NCI-H2227 (cell line): ENCODE results near the gene ATG5.

Source experiments
- DNase-seq: peaks from one replicate; lab custom pipeline; 2025; ENCODE audit not compliant: unreplicated experiment; lab: John Stamatoyannopoulos, UW

Gene ATG5

DNA sequence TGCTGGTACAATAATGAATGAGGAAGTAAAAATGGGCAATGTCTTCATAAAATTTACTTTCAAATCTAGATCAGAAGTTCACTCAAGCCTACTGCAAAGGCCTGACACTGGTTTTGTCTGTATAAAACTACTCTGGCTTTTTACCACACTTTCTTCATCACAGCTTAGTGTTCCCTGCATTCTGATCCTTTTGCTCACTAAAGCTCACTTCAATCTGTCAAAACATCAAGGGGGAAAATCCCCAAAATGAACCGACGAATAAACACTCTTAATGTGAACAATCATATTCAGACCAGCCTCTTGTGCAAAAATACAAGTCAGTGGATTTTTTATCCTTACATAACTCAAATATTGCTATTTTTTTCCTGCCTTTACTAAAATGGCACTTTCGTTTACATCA is 140.9 kb downstream of the ATG5 start:
- DNase-seq, result no peak

DNA sequence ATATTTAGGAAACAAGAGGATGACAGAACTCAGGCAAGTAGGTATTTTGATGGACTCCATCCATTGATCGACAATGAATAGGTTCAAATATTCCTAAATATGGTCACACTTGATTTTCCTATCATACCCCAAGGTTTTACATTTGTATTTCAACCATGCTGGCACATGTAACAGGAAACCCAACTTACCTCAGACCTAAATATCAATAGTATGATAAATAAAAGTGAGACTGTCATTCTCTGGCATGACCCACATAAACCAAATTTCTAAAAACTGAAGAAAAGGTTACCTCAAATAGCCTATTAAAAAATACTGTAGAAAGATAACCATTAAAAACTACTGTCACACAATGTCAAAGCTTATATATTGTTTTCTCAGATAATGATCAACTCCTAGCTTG is 142.1 kb downstream of the ATG5 start:
- DNase-seq, result no peak

DNA sequence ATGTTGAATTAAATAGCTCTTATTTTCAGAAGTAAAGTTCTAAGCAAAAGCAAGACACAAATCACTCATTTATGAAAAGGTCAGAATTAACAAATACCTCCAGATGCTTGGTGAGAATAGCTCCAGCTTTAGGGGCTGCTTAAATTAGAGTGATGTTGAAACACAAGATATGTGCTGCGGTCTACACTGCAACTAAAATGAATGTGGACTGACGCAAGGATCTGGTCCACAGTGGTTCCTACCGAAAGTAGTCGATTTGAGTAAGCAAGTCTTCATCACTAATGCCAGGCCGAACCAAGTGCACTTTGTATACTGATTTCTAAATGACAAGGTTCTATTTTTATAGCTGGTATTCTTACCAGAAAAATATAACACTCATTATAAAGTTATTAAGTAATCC is 143.1 kb downstream of the ATG5 start:
- no peak for DNase-seq

DNA sequence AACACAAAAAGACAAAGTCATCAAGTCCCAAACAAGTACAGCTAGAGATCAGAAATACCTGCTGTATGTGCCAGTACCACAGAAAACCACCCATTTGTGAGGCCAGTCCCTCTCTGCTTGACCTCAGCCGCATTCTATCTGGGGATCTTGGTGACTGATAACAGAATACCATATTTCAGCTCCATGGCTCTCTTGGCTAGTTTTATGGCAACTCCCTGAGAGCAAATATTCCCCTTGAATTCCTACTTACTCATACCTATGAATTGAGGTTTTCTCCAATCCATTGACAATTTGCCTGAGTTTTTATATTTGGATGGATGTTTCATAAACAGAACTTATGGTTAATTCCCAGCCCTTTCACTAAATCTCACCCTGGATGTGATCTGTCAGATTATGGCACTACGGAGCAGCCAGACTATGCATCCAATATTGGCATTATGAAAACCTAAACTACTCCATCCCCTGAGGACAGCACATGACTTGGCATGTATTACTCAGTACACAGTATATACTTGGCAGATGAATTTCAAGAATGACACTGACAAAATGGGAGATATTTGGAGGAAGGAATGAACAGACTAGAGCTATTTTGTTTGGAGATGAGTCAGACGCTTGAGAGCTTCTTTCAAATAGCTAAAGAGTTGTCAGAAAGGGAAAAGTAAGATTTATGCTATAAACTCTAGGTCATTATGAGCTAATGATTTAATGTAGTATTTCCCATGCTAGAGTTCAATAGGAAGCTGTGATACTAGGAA is 143.7 kb downstream of the ATG5 start:
- no peak for DNase-seq

DNA sequence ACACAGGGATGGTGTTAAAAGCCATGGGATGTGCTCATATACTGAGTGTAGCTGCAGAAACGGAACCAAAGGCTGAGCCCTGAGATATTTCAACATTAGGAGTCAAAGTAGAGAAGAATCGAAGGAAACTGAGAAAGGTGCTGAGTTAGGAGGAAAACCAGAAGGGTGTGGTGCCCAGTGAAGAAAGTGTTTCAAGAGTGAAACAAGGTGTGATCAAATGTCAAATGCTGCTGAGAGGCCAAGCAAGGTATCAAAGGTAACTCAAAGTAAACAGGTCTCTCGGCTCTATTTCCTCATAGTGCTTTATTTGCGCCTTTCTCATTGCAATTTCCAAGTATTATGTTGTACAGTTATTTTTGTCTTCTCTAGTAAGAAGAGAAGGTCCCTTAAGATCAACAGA is 145.4 kb downstream of the ATG5 start:
- DNase-seq, result no peak

DNA sequence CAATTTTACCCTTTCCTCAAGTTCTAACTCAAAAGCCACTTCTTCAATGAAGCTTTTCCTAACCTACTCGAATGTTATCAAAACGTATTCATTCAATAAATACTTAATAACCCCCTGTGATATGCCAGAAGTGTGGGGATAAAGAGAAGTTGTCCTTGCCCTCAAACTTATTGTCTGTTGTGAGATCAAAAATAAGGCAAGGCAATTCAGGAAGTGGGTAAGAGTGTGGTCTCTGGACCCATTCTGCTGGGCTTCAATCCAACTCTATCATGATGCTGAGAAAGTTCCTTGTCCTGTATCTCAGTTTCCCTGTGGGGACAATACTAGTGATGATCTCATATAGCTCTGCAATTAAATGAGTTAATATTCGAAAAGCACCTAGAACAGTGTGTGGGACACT is 146.7 kb downstream of the ATG5 start:
- no peak for DNase-seq

DNA sequence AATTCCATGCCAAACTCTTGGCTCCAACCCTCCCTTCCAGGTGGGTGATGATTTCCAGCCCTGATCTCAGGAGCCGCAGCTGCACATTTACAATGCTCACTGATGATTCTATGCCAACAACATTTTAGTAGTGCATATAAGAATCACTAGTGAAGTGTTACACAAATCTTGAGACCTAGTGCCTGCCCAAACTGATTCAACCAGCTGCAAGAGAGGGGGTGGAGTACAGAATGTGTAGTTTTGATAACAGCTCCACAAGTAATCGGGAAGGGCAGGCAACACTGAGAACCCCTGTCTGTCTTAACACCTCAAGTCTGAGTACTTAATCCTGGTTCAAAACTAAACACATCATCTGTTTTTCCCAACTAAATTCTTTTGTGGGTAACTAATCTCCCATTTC is 147.8 kb downstream of the ATG5 start:
- DNase-seq, result no peak

DNA sequence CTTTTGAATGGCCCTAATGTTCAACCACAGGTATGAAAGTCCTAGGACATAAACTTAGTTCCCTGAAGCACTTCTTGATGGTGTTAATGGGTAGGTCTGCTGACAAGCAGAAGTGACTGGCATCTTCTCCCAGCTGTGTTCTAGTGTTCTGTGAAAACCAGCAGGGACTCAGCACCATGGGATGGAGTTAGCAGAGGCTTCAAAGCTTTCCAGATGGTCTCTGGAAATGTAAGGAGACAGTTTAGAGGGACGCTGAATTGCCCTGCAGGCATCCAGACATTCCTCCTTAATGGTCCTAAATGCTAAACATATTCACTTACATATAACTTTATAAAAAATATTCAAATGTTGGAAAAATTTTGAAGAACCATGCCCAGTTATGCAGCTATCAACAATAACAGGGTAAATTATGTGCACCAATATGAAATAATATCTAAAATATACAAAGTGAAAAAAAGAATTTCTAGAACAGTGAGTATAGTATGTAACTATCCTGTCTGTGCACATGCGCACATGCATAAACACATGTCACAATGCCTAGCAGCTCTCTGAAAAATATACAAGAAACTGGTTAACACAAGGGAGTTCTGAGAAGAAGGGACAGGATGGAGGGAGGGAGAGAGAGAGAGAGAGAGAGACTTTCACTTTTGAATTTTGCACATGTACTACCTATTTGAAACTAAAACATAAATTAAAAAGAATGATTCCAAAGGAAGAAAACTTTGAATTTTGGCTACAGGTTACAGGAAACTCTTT is 152.3 kb downstream of the ATG5 start:
- no peak for DNase-seq

DNA sequence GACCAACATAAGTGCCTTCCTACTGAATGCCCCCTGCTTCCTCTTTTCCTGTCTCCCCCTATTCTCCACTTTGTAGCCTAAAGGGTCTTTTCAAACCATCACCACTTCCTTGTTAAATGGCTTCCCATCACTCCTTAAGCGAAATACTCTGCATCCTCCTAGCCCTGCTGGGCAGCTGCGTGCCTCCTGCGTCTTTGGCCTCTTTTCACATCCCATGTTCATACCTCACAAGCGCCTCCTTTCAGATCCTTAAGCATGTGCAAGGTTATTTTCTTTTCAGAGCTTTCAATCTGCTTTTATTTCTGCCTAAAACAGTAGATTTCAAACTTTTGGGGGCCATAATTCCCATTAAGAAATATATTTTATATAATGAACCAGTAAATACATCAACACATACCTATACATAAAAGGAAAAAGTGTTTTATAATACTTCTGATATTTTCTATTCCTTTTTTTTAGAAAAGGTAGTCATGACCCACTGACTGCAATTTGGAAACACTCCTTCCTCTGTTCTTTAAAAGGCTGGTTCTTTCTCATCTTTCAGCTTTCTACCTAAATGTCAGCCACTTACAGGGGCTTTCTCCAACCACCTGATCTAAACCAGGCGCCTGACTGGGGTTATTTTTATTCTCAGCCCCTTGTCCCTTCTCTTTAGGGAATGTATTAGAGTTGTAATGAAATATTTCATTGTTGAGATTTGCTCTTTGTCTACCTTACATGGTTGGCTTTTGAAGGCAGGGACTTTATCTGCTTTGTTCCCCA is 155.3 kb downstream of the ATG5 start:
- no peak for DNase-seq

DNA sequence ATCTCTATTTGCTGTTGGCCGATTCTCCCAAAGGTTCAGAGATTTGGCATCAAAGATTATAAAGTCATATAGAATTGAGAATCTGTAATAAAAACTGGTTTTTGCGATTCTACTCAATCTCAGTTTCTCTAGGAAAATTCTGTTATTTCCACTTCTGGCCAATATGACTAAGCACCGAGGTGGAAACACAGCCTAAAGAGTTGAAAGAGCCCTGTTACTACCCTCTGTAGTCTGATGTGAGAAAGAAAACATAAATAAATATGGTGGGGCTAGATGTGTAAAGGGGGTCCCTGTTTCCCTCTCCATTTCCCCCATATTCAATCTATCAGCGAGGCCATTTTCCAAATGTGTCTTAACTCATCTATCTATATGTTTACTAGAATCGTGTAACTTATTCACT is 156.0 kb downstream of the ATG5 start:
- no peak for DNase-seq

DNA sequence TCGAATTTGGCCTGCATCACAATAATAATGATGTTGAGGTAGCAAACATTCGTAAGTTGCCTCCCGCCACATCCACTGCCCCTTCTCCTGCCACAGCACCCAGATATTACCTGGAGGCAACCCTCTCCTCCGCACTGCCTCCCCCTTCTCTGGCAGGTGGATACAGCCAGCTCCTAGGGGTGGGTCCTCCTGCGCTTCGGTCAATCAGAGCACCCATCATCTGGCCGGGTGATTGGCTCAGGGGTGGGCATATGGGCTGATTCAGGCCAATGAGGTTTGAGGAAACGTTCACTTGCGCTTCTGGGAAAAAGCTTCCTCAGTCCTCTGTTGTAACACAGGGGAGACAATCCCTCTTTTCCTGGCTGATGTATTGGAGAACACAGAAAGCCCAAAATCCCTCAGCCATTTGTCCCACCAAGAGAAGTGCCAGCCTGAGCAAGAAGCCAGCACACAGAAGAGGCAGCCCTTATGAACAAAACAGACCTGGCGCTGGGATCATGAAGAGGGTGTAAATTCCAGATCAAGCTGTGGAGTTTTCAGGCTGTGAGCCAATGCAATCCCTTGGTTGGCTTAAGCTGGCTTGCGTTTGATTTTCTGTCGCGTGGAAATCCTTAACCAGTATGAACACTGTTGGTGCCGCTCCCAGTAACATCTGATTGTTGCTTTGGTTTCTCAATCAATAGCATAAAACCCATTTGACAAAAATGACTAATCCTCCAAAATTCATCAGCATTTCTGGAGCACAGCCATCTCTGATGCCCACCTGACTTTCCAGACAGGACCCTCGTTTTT is 157.3 kb downstream of the ATG5 start:
- peak; percentile 56 for DNase-seq

DNA sequence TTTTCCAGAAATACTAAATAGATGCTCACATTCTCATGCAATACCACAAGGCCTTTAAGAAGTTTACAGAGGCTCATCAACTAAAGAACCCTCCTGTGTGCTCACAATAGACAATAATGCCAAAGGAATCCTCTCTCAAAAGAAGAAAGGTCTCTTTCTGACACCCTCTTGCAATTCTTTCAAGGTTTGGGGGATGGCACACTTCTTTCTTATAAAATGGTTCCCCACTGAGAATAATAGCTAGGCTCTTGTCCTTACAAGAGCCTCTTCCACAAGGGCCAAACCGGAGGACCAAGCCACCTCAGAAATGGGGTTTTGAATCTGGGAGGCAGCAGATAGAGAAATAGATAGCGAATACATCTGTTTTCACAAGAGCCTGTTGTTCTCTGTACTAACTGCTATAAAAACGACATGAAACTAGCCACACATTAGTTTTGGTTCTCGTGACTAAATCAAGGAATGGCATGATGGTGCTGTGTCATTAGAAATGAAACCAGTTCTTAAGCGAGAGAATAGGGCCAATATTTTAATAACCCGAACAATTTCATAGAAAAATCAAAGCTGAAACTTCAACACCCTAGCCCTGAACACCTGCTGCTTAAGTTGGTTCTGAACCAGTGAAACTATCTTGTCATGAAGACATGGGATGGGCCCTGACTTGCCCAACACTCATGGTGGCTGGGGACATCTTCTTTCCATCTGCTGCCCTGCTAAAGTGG is 158.3 kb downstream of the ATG5 start:
- peak; percentile 47 for DNase-seq

DNA sequence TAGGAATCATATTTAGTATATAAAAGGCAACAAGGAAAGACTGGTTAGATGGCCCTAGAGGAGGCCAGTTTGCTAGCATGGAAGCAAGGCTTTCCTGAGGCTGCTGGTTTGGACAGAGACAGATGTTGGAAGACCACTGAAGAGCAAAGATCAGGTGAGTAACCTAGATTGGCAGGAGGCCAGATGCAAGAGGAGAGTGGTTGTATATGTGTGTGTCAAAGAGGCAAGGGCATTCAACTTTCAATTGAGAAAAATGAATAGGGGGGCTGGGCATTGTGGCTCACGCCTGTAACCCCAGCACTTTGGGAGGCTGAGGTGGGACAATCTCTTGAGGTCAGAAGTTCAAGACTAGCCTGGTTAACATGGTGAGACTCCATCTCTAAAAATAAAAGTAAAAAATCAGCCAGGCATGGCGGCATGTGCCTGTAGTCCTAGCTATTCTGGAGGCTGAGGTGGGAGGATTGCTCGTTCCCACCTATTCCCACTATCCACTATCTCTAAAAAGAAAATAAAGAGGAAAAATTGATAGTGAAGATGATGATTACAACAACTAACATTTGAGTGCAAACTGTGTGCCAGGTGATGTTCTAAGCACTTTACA is 159.6 kb downstream of the ATG5 start:
- no peak for DNase-seq

DNA sequence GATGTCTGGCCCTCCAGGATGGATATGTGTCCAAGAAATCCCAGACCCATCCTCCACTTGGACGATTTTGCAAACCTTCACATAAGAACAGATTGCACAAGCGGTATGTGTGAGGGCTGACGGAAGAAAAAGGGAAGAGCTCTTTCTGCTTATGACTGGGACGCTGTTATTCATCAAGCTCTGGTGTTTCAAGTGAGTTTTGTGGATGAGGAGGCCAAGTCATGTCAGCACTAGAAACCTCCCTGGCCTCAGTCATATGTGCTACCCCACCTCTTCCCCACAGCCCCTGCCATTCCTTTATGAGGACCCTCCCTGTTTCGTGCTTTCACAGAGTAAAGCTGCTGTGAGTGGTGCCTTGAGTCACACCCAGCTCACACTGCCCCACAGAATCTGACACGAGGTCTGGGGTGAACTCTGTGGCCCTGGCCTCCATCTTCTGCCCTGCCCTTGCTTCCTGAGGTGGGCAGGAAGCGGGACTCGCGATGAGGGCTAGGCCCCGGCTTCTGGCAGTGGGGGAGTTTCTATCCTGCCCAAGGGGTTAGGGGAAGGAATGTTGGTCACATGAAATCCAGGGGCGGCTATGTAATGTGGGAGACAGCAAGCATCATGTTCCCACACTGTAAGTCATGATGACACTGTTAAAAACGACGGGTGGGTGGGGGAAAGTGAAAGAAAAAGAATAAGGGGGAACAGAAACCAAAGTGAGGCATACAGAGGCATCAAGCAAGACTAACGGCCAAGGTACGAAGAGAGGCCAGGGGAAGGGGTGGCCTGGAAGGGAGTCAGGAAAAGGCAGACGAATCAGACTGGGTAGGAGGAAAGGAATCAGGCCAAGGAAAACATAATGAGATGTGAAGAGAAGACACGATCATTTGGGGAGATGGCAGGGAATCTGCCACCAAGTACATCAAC is 161.3 kb downstream of the ATG5 start:
- DNase-seq, result no peak

DNA sequence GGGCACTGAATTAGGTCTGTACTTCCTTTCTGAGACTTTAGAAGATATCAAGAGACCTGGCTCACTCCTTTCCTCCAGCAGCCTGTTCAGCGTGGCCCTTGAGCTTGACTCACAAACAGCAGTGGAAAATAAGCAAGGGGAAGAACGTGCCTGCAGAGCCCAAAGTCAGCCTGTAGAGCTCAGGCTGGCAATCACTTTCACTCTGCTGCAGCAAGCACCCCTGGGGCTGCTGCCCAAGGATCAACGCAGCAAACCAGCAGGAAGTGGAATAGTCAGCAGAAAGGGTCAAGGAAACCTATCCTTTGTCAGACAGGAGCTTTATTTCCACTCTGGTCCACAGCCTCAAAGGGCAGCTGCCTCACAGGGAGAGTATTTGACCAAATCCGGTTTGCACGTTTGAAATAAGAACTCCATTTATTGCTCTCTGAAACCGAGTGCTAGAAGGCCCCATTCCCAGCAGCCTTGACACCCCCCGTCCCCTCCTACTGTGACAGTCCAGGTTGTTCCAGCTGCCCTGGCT is 162.1 kb downstream of the ATG5 start:
- DNase-seq, result peak; percentile 16

DNA sequence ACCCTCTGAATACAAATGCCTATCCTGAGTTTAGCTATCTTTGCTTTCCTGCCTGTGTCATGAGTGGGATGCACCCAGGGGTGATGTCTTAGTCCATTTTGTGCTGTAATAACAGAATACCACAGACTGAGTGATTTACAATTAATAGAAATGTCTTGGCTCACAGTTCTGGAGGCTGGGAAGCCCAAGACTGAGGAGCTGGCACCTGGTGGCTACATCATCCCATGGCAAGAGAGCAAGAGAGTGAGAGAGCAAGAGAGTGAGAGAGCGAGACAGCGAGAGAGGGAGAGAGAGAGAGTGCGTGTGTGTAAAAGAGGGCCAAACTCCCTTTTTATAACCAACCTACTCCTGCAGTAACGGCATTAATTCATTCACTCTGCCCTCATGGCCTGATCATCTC is 162.6 kb downstream of the ATG5 start:
- no peak for DNase-seq

DNA sequence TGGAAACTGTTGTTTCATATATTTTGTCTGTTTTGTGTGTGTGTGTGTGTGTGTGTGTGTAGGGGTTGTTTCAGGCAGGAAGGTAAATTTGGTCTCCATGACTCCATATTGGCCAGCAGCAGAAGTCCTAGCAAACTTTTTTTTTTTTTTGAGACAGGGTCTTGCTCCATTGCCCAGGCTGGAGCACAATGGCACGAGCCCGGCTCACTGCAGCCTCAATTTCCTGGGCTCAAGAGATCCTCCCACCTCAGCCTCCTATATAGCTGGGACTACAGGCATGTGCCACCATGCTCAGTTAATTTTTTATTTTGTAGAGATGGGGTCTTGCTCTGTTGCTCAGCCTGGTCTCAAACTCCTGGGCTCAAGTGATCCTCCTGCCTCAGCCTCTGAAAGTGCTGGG is 163.7 kb downstream of the ATG5 start:
- DNase-seq, result no peak

DNA sequence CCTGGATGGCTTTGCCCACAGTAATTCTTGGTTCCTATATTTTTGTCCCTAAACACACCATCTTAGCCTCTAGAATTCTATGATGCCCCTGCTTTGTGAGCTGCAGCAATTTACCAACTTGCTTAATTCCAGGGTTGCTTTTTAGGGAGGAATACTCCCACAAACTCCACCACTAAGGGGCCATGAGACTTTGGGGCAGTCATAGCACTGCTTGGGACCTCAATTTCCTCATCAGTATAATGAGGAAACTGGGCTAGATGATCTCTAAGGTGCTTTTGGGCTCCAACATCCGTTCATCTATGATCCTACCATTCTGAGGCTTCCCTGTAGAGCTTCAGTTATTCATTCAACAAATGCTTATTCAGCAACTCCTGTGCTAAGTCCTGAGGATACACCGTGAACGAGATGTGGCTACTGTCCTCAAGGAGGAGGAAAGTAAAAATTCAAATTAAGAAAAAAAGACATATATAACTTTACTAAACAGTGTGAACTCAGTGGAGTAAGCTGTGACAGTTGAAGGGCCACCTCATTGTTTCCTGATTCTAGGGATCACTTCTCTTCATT is 164.2 kb downstream of the ATG5 start:
- no peak for DNase-seq

DNA sequence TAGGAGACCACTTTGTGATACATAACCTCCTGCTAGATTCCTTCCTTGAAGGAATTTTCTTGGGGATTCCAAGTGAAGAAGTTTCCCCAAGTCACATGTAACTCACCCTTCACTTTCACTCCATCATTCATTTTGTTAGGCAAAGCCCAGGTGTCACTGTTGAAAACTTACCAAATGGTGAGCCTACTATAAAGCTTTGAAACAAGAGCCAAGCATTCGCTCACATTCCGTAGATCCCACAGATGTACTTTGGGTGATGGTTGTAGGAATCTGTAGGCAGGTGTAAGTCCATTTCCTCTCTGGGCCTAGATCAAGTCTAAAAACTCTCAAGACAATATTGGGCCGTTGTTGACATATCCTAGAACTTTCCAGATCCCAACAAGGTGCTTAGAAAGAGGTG is 165.4 kb downstream of the ATG5 start:
- no peak for DNase-seq
